ENCODE measurements around the gene MUC22.
"Not testable (repeated sequence)": the region's sequence is repeated elsewhere in the genome, so short reads cannot be mapped to it uniquely, and the experiment has no call there.

The MUC22 gene

DNA sequence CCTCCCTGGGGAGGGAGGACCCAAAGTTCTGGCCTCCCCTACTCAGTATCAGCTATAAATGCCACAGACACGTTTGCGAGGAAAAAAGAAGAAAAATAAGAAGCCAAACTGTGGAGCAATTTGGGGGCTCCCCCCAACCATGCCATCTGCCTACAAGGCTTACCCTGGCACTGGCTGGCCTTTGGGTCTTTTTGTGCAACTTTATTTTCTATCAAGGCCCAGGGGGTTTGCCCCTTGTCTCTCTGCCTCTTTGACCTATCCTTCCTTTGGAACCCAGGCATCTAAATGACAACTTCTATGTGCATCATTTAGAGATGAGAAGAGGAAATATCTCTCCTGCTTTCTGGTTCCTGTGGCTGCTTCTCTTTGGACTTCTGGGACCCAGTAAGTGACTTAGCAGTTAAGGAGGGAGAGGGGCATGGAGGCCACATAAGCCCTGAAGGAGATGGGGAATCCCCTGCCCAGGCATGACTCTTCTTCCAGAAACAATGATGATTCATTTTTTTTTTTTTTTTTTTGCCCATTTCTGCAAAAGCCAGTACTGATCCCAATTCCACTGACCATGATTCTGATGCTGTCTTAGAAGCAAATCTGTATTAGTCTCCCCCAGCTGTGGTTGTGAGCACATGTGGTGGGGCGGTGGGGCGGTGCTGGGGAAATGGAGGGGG lies at the start of gene MUC22:
Gene MUC22 (plus strand): TSS at position 82 of the 668 bp plus-strand sequence. CDS start 233 bp downstream, at position 315.
- DNase-seq (ENCODE audit: low read depth): no peak

DNA sequence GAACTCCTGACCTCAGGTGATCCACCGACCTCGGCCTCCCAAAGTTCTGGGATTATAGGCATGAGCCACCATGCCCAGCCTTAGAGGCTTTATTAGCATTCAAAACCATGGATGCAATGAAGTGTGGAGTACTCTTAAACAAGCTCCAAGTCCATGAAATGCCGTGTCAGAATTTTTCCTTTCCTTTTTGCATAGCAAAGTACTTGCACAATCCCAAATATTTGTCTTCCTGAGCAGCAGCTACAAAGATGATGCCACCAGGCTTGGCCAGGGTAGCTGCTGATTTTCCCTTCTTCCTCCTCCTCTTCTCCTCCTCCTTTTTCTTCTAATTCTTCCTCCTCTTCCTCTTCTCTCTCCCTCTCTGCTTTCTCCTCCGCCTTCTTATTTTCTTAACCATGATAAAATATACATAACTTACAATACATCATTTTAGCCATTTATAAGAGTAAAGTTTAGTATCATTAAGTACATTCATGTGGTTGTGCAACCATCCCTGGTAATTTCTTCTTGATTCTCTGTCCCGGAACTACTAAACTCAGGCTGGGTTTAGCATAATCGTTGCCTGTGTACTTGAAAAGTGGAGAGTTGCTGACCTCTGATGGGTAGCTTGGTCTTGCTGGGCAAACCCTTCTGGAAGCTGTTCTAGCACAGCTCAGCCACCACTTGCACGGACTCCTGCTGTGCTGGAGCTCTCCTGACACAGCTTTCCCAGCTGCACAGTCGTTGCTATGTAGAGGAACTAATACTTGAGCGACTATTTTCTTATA lies 49.2 kb upstream of the MUC22 start:
- no peak for DNase-seq (ENCODE audit: low read depth)

DNA sequence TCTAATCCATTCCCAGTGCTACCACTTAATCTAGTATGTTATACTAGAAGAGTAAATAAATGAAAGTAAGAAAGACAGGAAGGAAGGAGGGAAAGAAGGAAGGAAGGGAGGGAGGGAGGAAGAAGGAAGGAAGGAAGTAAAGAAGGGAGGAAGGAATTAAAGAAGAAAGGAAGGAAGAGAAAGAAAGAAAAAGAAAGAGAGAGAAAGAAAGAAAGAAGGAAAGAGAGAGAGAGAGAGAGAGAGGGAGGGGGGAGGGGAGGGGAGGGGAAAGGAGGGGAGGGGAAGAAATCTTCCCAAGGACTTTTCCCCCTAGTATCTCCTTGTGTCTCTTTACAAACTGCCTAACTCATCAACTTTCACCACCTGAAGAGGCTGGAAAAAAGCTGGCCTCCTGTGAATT lies 47.6 kb upstream of the MUC22 start:
- no peak for DNase-seq (ENCODE audit: low read depth)

DNA sequence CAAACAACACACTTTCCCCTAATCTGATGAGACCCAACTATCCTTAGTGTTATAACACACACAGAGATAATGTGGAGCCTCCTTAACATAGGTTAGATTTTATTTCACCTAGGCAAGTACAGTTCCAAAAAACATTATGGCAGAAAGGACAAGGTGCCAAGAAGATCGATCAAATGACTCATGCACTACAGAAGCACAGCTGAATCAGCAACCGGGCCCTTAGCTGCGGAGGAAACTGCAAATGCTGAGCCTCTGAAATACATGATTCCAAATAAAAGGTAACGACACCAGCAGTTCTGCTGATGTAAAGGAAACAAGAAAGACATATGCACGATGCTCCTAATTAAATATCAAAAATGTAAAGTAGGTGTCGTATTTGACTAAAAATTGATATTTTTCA lies 46.6 kb upstream of the MUC22 start:
- DNase-seq (ENCODE audit: low read depth): no peak

DNA sequence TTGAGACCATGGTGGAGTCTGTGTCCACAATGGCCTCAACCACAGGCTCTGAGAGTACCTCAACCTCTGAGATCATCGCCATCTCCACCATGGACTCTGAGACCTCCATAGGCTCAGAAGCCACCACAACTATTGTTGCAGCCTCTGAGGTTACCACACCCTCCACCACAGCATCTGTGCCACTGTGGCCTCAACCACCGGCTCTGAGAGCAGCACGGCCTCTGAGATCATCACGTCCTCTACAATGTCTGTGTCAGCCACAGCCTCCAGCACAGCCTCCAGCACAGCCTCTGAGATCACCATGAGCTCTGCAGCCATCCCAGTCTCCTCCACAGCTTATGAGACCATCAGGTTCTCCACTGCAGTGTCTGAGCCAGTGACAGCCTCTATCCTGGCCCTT lies 46.2 kb upstream of the MUC22 start:
- DNase-seq (ENCODE audit: low read depth): no peak

DNA sequence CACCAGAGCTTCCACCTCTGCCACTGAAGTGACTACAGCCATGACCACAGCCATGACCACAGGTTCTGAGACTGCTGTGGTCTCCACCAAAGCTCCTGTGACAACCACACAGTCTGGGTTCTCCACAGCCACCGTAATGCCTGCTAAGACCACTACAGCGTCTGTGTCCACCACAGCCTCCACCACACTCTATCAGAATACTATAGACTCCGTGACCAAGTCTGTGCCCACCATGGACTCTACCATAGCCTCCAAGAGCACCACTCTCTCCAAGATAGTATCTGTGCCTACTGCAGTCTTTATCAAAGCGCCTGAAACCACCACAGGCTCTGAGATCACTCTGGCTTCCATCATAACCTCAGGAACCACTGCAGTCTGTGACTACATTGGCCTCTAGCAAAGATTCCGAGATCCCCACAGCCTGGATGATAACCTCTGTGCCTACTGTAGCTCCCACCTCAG lies 45.1 kb upstream of the MUC22 start:
- DNase-seq (ENCODE audit: low read depth): no peak

- DNase-seq (ENCODE audit: low read depth): no peak
Measured at GRCh38 chr6:30966154-30966553, 44.1 kb upstream of the MUC22 start.

DNA sequence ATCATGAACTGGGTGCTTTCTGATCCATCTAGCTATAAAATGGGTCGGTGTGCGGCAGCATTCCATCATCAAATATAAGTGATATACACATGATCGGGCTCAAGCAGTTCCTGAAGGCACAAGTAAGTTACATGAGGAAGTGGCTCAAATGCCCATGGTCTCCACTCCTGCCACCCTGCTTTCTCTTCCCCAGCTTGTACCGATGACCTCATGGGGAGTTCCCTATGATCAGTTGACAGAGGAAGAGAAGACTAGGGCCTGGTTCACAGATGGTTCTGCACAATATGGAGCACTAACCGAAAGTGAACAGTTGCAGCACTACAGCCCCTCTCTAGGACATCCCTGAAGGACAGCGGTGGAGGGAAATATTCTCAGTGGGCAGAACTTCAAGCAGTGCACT lies 41.1 kb upstream of the MUC22 start:
- not testable (repeated sequence) for DNase-seq (ENCODE audit: low read depth)

DNA sequence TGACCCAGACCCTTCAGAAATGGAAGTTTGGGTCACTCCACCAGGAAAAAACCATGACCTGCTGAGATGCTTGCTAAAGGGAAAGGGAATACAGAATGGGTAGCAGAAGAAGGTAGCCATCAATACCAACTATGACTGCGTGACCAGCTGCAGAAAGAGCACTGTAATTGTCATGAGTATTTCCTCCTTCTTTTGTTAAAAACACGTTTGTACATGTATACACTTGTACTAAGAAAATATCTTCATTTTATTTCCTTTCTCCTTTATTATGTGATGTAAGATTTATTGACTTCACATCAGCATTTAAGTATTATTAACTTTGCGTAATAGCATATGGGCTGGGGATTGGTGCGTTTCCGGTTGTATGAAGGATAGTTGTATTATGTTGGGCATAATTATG lies 39.3 kb upstream of the MUC22 start:
- no peak for DNase-seq (ENCODE audit: low read depth)

- DNase-seq (ENCODE audit: low read depth): no peak
Measured at GRCh38 chr6:30972816-30973215, 37.5 kb upstream of the MUC22 start.

- DNase-seq (ENCODE audit: low read depth): no peak
Measured at GRCh38 chr6:30974490-30975252, 35.6 kb upstream of the MUC22 start.

- DNase-seq (ENCODE audit: low read depth): no peak
Measured at GRCh38 chr6:30979141-30979540, 31.1 kb upstream of the MUC22 start.

DNA sequence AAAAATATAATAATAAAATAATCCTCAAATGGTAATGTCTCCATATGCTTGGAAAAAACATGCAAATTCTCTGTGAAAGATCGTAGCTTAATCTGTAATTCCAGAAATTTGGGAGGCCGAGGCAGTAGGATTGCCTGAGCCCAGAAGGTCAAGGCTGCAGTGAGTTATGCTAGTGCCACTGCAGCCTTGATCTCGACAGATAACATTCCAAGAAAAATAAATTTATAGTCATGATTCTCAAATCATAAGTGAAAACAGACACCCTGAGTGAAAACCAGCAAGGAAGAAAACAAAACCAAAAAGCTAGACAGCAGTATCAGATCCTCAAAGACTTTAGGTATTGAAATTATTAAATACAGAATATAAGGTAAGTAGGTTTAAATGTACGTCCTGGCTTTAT lies 30.6 kb upstream of the MUC22 start:
- no peak for DNase-seq (ENCODE audit: low read depth)

DNA sequence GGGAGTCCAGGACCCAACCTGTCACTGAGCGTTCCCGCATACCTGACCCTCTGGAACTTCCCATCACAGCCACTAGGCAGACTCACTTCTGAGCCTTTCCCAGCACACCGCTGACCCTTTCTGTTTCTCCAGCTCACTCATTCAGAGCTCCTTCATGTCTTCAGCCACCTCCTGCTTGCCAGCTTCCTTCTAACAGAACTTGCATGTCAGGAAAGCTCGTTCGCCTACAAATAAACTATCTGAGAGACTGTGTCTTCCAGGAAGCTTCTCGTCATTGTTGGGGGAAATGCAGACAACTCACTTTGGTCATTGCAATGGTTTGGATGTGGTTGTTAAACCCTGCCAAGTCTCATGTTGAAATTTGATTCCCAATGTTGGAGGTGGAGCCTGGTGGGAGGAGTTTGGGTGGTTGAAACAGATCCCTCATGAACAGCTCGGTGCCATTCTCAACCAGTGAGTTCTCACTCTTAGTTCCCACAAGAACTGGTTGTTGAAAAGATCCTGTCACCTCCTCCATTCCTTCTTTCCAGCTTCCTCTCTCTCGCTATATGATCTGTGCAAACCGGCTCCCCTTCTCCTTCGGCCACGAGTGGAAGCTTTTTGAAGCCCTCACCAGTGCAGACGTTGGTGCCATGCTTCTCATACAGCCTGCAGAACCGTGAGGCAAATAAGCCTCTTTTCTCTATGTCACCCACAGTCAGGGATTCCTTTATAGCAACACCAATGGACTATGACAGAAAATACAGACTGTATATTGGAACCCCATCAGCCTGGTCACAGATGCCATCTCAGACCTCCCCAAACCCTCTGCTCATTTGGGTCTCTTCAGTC lies 28.1 kb upstream of the MUC22 start:
- peak; percentile 31 for DNase-seq (ENCODE audit: low read depth)

DNA sequence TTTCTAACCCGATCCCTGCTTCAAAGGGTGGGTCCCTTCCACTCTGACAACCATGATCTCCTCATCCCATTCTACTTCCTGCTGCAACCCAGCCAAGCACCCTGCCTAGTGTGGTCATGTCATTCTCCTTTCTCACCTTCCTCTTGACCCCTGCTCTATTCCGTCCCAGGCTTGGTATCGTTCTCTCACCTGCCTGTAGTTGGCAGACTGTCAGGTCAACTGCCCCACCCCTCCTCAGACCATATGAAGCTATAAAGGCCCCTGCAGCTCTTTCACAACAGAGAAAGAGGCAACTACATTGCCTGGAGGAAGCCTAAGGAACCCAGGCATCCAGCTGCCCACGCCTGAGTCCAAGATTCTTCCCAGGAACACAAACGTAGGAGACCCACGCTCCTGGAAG lies 26.8 kb upstream of the MUC22 start, which contains the start of gene MUC21:
Gene MUC21 (plus strand): TSS at position 280 of the 400 bp plus-strand sequence. CDS start 241 bp downstream, outside the sequence.
- DNase-seq (ENCODE audit: low read depth): no peak

GRCh38 chr6:30985490-30985889 lies 24.8 kb upstream of the MUC22 start:
- no peak for DNase-seq (ENCODE audit: low read depth)

- no peak for DNase-seq (ENCODE audit: low read depth)
Measured at GRCh38 chr6:30987304-30987703, 23.0 kb upstream of the MUC22 start.

DNA sequence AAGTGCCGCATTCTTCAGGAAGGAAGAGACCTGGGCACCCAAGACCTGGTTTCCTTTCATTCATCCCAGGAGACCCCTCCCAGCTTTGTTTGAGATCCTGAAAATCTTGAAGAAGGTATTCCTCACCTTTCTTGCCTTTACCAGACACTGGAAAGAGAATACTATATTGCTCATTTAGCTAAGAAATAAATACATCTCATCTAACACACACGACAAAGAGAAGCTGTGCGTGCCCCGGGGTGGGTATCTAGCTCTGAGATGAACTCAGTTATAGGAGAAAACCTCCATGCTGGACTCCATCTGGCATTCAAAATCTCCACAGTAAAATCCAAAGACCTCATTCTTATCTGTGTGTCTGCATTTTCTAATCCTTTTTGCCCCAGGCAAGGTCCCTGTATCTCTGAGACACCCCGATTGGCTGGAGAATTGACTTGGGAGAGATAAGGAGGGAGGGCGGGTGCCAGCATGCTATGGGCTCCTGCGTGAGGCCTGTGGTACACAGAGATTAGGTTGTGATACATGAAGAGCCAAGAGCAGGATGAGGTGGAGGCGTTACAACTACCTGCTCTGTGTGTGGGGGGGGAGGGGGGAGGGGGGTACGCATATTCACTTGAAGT lies 22.0 kb upstream of the MUC22 start:
- DNase-seq (ENCODE audit: low read depth): no peak

GRCh38 chr6:30990422-30991086 lies 19.7 kb upstream of the MUC22 start:
- DNase-seq (ENCODE audit: low read depth): no peak

DNA sequence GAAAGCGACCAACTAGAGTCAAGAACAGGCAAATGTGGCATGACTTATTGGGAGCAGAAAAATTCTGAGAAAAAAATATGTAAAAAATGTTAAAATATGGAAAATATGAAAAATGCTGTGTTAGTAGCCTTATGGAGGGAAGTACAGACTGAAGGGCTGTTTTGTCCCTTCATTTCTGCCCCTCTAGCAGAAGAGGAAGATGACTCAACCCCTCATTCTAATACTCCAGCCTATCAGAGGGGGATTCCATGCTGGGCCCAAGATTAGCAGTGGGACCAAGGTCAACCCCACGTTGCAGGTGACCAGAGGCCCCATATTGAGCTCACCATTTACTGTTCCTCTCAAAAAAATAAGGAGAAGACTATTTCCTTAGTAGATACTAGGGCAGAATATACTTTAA lies 18.4 kb upstream of the MUC22 start:
- no peak for DNase-seq (ENCODE audit: low read depth)

GRCh38 chr6:30997301-30997700 lies 13.0 kb upstream of the MUC22 start:
- DNase-seq (ENCODE audit: low read depth): no peak
